WTC11 (cell line): ENCODE measurements around the gene FCHSD1. TPM values are rescaled to one million over a fixed set of nuclear protein-coding genes. Genes with fewer than 3 reads are reported as not detected.

Source experiments
- ATAC-seq: fragments of 200-7000 bp; cut with Tn5 transposase; 2 replicates; pipeline ENCODE4 v1.10.0; 2021; ENCODE audit warnings: mild to moderate bottlenecking, moderate library complexity
- CTCF ChIA-PET: fragments of 300-600 bp; sonication (Branson Sonifier 250); formaldehyde crosslinking; loops from one replicate; lab custom pipeline; 2021; ENCODE audit warnings: antibody characterized with exemption; lab: Charles Lee
- POLR2A ChIA-PET: fragments of 350-600 bp; sonication (Branson Sonifier 250); formaldehyde crosslinking; loops from one replicate; lab custom pipeline; 2021; ENCODE audit warnings: antibody characterized with exemption; lab: Charles Lee
- DNase-seq: peaks from one replicate; pipeline ENCODE4 v3.0.0; 2021; ENCODE audit warnings: low spot score
- H3K27ac Mint-ChIP-seq: 2 replicates; pipeline ENCODE4 v1.8.0; 2021; ENCODE audit warnings: mixed read lengths
- H3K27me3 Mint-ChIP-seq: 2 replicates; pipeline ENCODE4 v1.8.0; 2021; ENCODE audit warnings: low read depth, mild to moderate bottlenecking, moderate library complexity, mixed read lengths
- H3K36me3 Mint-ChIP-seq: 2 replicates; pipeline ENCODE4 v1.8.0; 2021; ENCODE audit warnings: mixed read lengths
- H3K4me1 Mint-ChIP-seq: 2 replicates; pipeline ENCODE4 v1.8.0; 2022; ENCODE audit warnings: mixed read lengths
- H3K4me3 Mint-ChIP-seq: 2 replicates; pipeline ENCODE4 v1.8.0; 2021; ENCODE audit warnings: mild to moderate bottlenecking, moderate library complexity, mixed read lengths
- H3K9me3 Mint-ChIP-seq: 2 replicates; pipeline ENCODE4 v1.8.0; 2021; ENCODE audit warnings: mixed read lengths
- ATF3 ChIP-seq: sonication (generic); formaldehyde crosslinking; conservative IDR thresholded peaks from 2 replicates; pipeline ENCODE4 v1.8.1; 2022; ENCODE audit warnings: mild to moderate bottlenecking, missing genetic modification reagents
- CDX4 ChIP-seq: fragments of 250-450 bp; sonication (Bioruptor Pico); IDR thresholded peaks from 2 replicates; pipeline ENCODE4 v1.9.0; 2021; ENCODE audit warnings: moderate library complexity, mild to moderate bottlenecking, inconsistent platforms, borderline replicate concordance
- CTCF ChIP-seq: fragments of 200-600 bp; IDR thresholded peaks from 2 replicates; pipeline ENCODE4 v1.8.0; 2022; ENCODE audit warnings: antibody characterized with exemption
- E2F5 ChIP-seq: sonication (generic); formaldehyde crosslinking; IDR thresholded peaks from 2 replicates; pipeline ENCODE4 v1.8.1; 2022; ENCODE audit warnings: mild to moderate bottlenecking, moderate library complexity, missing genetic modification reagents
- FOXP1 ChIP-seq: sonication (generic); formaldehyde crosslinking; IDR thresholded peaks from 2 replicates; pipeline ENCODE4 v1.8.0; 2022; ENCODE audit warnings: missing genetic modification reagents, mild to moderate bottlenecking, moderate library complexity, borderline replicate concordance
- GRHL2 ChIP-seq: fragments of 250-450 bp; sonication (Bioruptor Pico); IDR thresholded peaks from 2 replicates; pipeline ENCODE4 v1.8.0; 2022; ENCODE audit warnings: mild to moderate bottlenecking, moderate library complexity; ENCODE audit not compliant: insufficient replicate concordance, severe bottlenecking
- NFE2L1 ChIP-seq: sonication (generic); formaldehyde crosslinking; IDR thresholded peaks from 2 replicates; pipeline ENCODE4 v1.8.1; 2023; ENCODE audit warnings: missing genetic modification reagents
- OVOL2 ChIP-seq: fragments of 250-450 bp; sonication (Bioruptor Pico); IDR thresholded peaks from 2 replicates; pipeline ENCODE4 v1.9.0; 2021; ENCODE audit warnings: mild to moderate bottlenecking, borderline replicate concordance
- RELA ChIP-seq: sonication (generic); formaldehyde crosslinking; IDR thresholded peaks from 2 replicates; pipeline ENCODE4 v1.8.1; 2022; ENCODE audit warnings: missing genetic modification reagents, mild to moderate bottlenecking, borderline replicate concordance
- SMAD3 ChIP-seq: sonication (generic); formaldehyde crosslinking; IDR thresholded peaks from 2 replicates; pipeline ENCODE4 v1.8.0; 2022; ENCODE audit warnings: missing genetic modification reagents, mild to moderate bottlenecking, borderline replicate concordance
- SP1 ChIP-seq: sonication (generic); formaldehyde crosslinking; conservative IDR thresholded peaks from 2 replicates; pipeline ENCODE4 v1.8.1; 2022; ENCODE audit warnings: missing genetic modification reagents
- TP53 ChIP-seq: sonication (generic); formaldehyde crosslinking; IDR thresholded peaks from 2 replicates; pipeline ENCODE4 v1.8.1; 2023; ENCODE audit warnings: mild to moderate bottlenecking, missing genetic modification reagents
- USF1 ChIP-seq: sonication (generic); formaldehyde crosslinking; IDR thresholded peaks from 2 replicates; pipeline ENCODE4 v1.8.0; 2022; ENCODE audit warnings: mild to moderate bottlenecking, missing genetic modification reagents
- ZNF232 ChIP-seq: sonication (generic); formaldehyde crosslinking; IDR thresholded peaks from 2 replicates; pipeline ENCODE4 v1.8.0; 2022; ENCODE audit warnings: mild to moderate bottlenecking, missing genetic modification reagents
- ZNF317 ChIP-seq: sonication (generic); formaldehyde crosslinking; IDR thresholded peaks from 2 replicates; pipeline ENCODE4 v1.8.1; 2023; ENCODE audit warnings: low read depth, mild to moderate bottlenecking, moderate library complexity, missing genetic modification reagents, borderline replicate concordance
- ZNF512 ChIP-seq: sonication (generic); formaldehyde crosslinking; IDR thresholded peaks from 2 replicates; pipeline ENCODE4 v1.8.1; 2022; ENCODE audit warnings: missing genetic modification reagents, borderline replicate concordance
- ZNF532 ChIP-seq: fragments of 250-450 bp; sonication (Bioruptor Pico); IDR thresholded peaks from 2 replicates; pipeline ENCODE4 v1.9.0; 2021; ENCODE audit warnings: mild to moderate bottlenecking, borderline replicate concordance
- total RNA-seq: library from RNA; stranded (reverse); gene quantifications from 3 replicates; pipeline ENCODE4 v1.2.3, GENCODE V29; 2021

FCHSD1 gene
- total RNA-seq, 1 experiment from 2014 or later = 50.3 TPM

- TF ChIP-seq SMAD3 (CRISPR knock-in tag) = no peak
- TF ChIP-seq ZNF532 (CRISPR knock-in tag) = no peak
- no peak for TF ChIP-seq OVOL2 (CRISPR knock-in tag)
- TF ChIP-seq GRHL2 = no peak
- TF ChIP-seq CTCF = no peak
- no peak for TF ChIP-seq ZNF317 (CRISPR knock-in tag)
- TF ChIP-seq ZNF512 (CRISPR knock-in tag) = no peak
- no peak for TF ChIP-seq FOXP1 (CRISPR knock-in tag)
Observed at GRCh38 chr5:141640698-141641097, 10.5 kb downstream of the FCHSD1 start (continued).

GRCh38 chr5:141640051-141640415 is 11.2 kb downstream of the FCHSD1 start:
- DNase-seq (no peak), ATAC-seq (no peak)
- TF ChIP-seq USF1 (CRISPR knock-in tag) = no peak
- no peak for TF ChIP-seq E2F5 (CRISPR knock-in tag)
- TF ChIP-seq SP1 = no peak
- no peak for TF ChIP-seq ATF3 (CRISPR knock-in tag)
- TF ChIP-seq OVOL2 (CRISPR knock-in tag) = no peak
- no peak for TF ChIP-seq ZNF232 (CRISPR knock-in tag)
- no peak for TF ChIP-seq CDX4 (CRISPR knock-in tag)
- TF ChIP-seq NFE2L1 (CRISPR knock-in tag) = no peak
- no peak for TF ChIP-seq RELA (CRISPR knock-in tag)
- TF ChIP-seq TP53 (CRISPR knock-in tag) = no peak
- Mint-ChIP-seq H3K27ac (no peak overlapping the region), H3K9me3 (no peaks in the 10 kb centered on the region), H3K4me1 (peaks cover 23% of the 10 kb centered on the region), H3K36me3 (peaks cover 11% of the 10 kb centered on the region), H3K4me3 (no peak overlapping the region), H3K27me3 (no peaks in the 10 kb centered on the region)
- CTCF ChIA-PET = interaction anchor here (0.9 to 1.3 kb wide), 3 partner anchors 11 to 48 kb away, joined by 3 to 4 read pairs (median 4); partner anchors contain the start of genes DIAPH1 and FCHSD1
- POLR2A ChIA-PET = interaction anchor here (1.7 kb wide), 1 partner anchor 11 kb away, joined by 5 read pairs; the partner anchor contains the start of gene FCHSD1
